Umbilical cord (tissue), 2 donors: Measurements from ENCODE around the gene TAS2R20. TPM values are rescaled to one million over a fixed set of nuclear protein-coding genes. Genes with fewer than 3 reads are reported as not detected.
"Not testable (repeated sequence)": the region's sequence is repeated elsewhere in the genome, so short reads cannot be mapped to it uniquely, and the experiment has no call there.

ENCODE experiments used
- DNase-seq: peaks from one replicate; pipeline ENCODE4 v3.0.0-alpha.2; 2015; ENCODE audit warnings: low spot score
- total RNA-seq: library from RNA; depleted of rRNA; stranded (reverse); fragments of >200 nt; gene quantifications from one replicate; pipeline ENCODE4 v1.2.3, GENCODE V29; 2014; ENCODE audit warnings: low replicate concordance; ENCODE audit not compliant: insufficient read depth

Gene TAS2R20, protein sequence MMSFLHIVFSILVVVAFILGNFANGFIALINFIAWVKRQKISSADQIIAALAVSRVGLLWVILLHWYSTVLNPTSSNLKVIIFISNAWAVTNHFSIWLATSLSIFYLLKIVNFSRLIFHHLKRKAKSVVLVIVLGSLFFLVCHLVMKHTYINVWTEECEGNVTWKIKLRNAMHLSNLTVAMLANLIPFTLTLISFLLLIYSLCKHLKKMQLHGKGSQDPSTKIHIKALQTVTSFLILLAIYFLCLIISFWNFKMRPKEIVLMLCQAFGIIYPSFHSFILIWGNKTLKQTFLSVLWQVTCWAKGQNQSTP
- 8.2 TPM for total RNA-seq

DNA sequence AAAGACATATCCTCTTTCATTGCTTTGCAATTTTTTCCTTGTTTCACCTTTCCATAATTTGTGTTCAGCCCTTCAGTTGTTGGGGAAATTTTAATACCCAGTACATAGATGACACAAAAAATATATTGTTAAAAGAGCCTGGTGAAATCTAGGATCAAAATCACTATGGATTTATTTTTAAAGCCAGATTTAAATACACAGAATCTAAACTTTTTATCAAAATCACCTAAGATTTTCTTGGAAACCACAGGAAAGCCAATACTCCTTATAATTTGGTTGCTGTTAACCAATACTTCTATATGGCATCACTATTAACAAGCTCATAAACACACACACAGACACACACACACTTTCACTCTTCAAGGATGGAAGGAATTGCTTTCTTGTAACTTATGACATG is at the start of gene TAS2R20:
Gene TAS2R20 (minus strand): TSS at position 101 of the 400 bp plus-strand sequence. CDS start 429 bp downstream, outside the sequence.
- no peak for DNase-seq

DNA sequence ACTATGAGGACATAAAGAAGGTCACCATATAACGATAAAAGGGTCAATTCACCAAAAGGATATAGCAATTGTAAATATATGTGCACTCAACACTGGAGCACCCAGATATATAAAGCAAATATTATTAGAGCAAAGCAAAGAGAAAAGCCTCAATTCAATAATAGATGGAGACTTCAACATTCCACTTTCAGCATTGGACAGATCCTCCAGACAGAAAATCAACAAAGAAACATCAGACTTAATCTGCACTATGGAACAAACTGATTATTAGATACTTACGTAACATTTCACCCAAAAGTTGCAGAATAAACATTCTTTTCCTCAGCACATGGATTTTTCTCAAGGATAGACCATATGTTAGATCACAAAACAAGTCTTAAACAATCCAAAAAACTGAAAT is 43.3 kb upstream of the TAS2R20 start:
- DNase-seq = not testable (repeated sequence)

DNA sequence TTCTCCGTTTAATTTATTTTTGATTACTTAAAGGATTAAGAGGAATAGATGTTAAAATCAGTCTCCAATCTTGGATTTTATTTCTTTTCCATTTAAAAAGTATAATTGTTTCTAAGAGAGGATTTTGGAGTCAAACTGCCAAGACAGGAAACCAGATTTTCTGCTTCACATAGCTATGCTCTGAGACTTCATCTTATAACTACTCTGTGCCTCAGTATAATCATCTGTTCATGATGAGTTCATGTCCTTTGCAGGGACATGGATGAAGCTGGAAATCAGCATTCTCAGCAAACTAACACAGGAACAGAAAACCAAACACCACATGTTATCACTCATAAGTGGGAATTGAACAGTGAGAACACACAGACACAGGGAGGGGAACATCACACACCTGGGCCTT is 42.1 kb upstream of the TAS2R20 start:
- no peak for DNase-seq

DNA sequence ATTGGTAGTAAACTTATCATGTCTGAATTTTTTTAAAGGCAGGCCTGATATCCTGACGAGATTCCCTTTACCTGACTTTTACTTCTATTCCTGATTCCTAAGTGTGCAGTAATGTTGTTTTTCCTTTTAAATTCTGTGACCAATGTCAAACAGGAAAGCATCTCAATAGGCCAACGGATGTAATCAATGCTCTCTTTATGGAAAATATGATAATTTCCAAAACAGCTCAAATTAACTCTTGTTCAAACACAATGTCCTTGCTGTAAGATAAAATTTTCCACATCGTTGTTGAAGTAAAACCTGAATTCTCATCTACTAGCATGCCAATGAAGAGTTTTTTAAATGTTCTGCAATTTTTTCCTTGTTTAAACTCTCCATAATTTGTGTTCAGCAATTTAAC is 41.1 kb upstream of the TAS2R20 start:
- no peak for DNase-seq

DNA sequence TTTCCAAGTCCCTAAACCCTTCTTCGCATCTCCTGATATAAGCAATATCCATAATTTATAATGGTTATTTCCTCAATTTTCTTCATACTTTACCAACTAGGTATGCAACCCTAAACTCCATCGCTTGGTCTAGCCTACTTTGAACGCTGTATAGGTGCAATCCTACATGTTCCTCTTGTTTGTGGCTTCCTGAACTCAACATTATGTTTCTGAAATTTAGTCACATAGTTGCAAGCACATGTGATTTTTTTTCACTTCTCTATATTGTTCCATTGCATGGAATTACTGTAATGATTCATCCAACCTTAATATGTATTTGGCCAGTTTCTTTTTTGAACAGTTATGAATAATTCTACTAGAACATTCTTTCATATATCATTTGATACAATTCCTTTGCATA is 35.9 kb upstream of the TAS2R20 start:
- DNase-seq = not testable (repeated sequence)

DNA sequence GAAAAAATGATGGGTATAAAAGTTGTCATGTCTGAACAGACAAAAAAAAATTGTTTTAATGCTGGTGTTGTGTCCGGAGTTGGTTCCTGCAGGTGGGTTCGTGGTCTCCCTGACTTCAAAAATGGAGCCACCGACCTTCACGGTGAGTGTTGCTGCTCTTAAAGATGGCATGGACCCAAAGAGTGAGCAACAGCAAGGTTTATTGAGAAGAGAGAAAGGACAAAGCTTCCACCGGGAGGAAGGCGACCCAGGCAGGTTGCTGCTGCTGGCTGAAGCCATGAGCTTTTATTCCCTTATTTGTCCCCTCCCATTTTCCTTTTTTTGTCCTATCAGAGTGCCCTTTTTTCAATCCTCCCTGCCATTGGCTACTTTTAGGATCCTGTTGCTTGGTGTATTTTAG is 33.2 kb upstream of the TAS2R20 start, which contains the start of gene TAS2R31:
Gene TAS2R31 (minus strand): TSS at position 101 of the 400 bp plus-strand sequence. CDS start 72 bp downstream, at position 29.
- no peak for DNase-seq

DNA sequence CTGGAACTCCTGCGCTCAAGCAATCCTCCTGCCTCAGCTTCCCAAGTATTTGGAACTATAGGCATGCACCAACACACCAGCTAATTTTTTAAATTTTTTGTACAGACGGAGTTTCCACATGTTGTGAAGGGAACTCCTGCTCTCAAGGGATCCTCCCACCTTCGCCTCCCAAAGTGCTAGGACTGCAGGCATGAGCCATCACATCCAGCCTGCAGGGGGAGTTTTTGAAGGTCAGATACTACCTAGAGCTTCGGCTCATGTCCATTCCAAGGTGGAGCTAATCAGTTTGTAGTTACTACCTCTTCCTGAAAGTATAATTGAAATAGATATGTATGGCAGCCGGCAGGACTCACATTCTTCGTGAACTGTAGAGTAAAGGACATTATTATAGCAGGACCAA is 28.0 kb upstream of the TAS2R20 start:
- no peak for DNase-seq

DNA sequence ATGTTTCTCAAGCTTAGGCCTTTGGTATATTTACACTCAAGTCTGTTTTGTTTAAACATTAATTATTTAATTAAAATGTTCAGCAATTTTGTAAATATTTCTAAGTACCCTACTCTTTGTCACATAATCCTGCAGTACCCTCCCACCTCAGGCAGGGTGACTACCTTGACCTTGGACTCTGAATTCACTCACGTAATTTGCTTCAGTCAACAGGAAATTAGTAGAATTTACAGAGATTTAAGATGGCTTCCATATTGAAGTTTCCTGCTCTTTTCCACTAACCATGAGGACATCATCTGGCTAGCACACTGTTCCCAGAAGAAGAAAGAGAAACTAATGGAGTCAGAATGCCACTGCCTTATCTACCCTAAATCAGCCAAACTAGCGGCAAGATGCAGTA is 25.3 kb upstream of the TAS2R20 start:
- no peak for DNase-seq

DNA sequence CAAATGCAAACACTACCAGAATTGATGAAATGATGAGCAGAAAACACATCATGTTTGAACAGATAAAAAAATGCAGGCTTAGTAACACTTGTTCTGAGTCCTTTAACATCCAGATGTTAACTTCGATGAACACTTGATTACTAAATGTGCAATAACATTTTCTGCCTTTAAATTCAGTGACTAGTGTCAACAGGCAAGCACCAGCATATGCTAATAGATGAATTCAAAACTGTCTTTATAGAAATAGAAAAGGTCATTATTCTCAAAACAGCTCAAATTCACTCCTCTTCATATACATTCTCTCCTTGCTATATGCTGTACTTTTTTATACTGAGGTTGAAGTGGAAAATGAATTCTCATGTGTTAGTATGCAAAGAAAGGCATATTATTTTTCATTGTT is 24.4 kb upstream of the TAS2R20 start, which contains the start of gene TAS2R19:
Gene TAS2R19 (minus strand): TSS at position 101 of the 400 bp plus-strand sequence. CDS start 49 bp downstream, at position 52.
- no peak for DNase-seq

DNA sequence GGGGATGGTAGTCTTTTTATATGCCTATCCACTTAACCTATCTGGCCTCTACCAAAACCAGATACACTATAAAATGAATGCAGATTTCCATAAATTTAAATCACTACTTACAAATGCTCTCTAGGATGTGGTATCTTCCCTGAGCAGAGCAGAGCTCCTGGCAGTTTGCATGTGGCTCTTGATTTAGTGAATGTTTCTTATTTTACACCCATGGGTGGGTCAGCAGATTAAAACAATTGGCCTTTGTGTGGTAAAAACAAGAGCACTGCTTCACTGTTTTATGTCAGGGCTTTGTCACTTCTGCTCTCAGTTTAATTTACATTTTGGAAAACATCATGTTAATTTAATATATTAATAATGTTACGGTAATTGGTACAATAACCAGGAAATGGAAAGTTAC is 18.8 kb upstream of the TAS2R20 start:
- DNase-seq = no peak

DNA sequence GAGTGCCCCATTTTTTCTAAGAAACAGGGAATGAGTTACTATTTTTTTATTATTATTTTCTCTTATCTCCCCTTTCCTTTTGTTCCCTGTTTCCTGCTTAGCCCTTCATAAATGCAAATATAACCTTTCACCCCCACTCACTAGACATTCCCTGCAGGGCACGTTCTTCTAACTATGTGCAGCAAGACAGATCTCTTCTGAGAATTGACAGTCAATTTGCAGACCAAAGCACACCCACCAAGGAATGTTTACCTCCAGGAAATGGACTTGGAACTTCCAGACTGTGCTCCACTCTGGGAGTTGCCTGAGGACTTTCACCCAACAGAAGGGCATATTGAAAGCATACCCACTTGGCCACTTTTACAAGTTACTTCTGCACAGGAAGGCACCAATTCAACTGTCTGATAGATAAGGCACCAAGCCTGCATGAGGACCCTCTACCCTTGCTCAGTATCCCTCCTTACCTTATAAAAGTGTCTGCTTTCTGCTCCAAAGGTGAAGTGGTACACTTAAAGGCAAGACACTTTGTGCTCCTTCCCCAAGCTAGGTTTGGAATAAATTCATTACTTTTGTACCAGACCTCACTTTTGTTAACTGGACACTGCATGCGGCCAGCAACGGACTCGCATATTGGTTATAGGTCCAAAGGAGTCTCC is 17.8 kb upstream of the TAS2R20 start:
- DNase-seq = no peak

DNA sequence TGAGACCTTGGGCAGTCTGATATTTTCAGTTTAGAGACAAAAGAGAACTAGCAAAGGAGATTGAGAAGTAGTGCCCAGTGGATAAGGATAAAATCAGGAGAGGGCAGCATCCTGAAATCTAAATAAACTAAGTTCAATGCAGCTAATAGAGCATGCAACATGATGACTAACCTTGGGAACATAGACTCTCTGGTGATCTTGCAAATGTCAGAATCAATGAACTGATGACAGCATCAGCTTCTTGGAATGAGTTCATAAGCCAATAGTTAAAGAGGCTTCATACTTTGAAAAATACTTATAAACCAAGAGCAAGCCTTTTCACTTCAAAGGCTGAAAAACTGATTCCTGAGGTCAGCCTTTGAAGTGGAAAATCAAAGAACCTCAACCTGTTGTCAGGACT is 16.1 kb upstream of the TAS2R20 start:
- no peak for DNase-seq

DNA sequence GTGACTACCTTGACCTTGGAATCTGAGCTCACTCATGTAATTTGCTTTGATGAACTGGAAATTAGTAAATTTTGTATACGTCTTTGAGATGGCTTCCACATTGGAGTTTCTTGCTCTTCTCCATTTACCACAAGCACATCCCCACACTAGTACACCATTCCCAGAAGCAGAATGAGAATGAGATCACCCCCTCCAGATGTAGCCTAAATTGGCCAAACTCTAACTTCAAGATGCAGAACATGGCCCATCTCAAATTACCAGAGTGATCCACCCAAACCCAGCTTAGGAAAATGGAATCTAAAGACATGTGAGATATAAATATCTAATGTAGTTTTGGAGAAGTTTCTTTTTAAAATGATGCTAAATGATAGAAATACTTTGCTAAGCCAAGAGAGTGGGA is 9.5 kb upstream of the TAS2R20 start:
- no peak for DNase-seq

DNA sequence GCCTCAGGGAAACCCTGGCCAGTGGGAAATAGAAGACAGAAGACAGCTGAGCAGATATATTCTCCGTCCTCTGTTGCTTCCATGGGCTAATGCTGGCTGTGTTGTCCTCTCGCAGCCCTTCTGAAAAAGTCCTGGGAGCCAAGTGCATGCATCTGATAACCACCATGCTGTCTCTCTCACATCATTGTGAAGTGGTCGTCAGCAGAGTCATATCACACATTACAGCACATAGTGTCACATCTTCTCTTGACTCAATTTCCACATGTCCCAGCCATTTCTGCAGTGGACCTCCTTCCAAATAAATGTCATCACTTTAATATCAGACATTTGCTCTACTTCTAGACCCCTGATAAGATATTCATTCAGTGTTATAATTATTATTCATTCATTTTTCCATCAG is 3.8 kb downstream of the TAS2R20 start:
- DNase-seq = no peak

DNA sequence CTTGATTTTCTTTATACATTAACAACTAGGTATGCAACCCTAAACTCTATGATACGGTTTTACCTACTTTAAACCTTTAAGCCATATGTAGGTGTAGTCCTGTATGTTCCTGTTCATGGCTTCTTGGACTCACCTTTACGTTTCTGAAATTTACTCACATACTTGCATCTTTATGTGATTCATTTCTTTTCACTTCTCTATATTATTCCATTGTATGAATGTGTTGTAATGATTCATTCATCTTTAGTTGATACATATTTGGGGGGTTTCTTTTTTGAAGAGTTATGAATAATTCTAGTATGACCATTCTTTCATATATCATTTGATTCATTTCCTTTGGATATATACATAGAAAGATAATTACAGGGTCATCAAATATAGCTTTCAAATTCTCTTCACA is 9.0 kb downstream of the TAS2R20 start:
- DNase-seq = no peak

DNA sequence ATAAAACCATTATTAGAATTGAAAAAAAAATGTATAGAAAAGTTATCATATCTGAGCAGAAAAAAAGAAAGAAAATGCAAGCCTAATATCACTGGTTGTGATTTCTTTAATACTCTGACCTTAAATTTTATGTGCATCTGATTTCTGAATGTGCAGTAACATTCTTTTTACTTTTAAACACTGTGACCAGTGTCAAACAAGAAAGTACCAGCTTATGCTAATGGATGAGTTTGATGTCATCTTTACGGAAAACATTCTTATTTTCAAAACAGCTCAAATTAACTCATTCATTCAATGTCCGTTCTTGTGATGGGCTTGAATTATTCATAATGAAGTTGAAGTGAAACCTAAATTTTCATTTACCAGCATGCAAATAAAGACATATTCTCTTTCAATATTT is 11.3 kb downstream of the TAS2R20 start, which contains the start of gene TAS2R50:
Gene TAS2R50 (minus strand): TSS at position 101 of the 400 bp plus-strand sequence. CDS start 52 bp downstream, at position 49.
- no peak for DNase-seq

DNA sequence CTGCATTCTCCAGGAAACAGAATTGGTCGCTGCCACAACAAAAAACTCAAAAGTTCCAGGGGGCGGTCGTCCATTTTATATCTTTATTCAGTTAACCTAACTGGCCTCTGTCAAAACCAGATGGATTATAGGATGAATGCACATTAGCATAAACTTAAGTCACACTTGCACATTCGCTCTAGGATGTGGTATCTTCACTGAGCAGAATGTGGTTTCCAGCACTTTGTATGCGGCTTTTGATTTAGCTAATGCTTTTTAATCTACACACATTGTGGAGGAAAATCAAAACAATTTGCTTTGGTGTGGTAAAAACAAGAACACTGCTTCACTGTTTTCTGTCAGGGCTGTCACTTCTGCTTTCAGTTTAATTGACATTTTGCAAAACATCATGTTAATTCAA is 15.9 kb downstream of the TAS2R20 start:
- DNase-seq = no peak

DNA sequence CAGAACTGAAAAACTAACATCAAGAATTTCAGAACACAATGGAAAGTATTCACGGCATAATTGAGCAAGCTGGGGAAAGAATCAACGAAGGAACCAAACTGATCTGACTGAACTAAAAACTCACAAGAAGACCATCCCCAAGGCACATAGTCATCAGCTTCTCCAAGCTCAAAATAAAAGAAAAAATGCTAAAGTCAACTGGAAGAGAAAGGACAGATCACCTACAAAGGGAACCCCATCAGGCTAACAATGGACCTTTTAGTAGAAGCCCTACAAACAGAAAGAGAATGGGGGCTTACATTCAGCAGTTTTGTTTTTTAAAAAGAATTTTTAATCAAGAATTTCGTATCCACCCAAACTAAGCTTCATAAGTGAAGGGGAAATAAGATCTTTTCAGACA is 23.1 kb downstream of the TAS2R20 start:
- no peak for DNase-seq

DNA sequence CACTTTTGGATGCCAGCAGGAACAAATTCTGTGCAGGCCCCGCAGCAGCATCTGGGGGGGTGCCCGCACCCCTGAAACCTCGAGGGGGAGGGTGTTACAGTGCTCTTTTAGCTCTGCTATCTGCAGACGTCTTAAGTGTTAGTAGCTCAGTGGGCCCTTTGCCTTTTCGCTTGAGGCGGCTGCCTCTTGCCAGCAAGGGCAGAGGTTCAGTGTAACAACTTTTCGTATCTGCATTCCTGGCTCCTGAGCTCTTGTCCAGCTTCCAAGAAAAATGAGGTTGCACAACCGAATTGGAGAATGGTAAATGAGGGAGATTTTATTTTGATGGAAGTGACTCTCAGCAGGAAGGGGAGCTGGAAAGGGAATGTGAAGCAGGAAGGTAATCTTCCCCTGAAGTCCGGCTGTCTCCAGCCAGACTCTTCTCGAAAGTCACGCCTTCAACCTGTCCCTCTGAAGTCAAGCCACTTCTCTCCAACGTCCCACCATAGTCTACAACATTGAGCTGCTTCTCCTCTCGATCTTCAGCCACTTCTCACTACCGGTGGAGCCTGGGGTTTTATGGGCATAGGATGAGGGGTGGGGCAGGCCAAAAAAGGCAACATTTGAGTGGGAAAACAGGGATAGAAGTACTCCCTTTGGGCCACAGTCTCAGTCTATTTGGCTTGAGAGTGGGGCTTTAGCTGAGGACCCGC is 29.2 kb downstream of the TAS2R20 start:
- peak; percentile 2 for DNase-seq

DNA sequence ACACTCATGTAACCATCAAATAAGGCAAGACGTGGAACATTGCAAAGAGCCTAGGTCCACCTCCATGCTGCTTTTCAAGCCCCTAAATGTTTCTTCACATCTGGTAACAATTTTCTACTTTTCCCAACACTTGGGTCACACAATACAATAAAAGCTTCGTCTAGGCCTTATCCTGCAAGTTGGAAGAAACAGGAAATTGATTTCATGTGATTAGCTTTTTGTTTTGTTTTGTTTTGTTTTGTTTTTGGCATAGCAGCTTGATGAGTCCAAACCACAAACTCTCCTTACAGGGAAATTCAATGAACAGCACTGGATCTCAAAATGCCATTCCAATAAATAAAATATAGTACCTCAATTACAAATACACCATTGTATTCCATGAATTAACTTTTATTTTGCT is 30.7 kb downstream of the TAS2R20 start:
- no peak for DNase-seq

DNA sequence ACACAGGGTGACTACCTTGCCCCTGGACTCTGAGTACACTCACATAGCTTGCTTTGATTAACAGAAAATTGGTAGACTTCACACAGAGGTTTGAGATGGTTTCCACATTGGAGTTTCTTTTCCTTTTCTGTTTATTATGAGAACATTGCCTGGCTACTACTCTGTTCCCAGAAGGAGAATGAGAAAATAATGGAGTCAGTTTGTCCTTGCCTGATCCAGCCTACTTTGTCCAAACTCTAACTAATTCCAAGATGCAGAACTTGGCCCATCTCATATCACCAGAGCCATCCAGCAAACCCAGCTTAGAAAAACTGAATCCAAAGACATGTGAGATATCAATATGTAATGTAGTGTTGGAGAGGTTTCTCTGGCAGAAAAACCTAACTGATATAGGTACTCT is 31.8 kb downstream of the TAS2R20 start:
- no peak for DNase-seq

DNA sequence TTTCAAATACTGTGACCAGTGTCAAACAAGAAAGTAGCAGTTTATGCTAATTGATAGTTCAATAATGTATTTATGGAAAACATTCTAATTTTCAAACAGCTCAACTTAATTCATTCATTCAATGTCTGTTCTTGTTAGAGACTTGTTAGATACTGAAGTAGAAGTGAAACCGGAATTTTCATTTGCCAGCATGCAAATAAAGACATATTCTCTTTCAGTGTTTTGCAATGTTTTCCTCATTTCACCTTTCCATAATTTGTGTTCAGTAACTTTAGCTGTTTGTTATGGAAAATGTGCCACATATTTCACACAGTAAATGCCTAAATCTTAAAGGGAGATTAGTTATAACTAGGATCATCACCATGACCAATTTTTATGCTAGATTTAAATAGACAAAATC is 32.6 kb downstream of the TAS2R20 start:
- no peak for DNase-seq
